GM18505 (cell line): Measurements from ENCODE around the gene GANC.

Experiments
- ATAC-seq: cut with Tn5 transposase; IDR thresholded peaks from one replicate; pipeline ENCODE4 v1.9.1; 2021; ENCODE audit not compliant: unreplicated experiment
- POLR2A ChIP-seq: IDR thresholded peaks from 4 replicates; pipeline ENCODE4 v1.6.1; 2011; ENCODE audit warnings: borderline replicate concordance; ENCODE audit not compliant: insufficient read depth, insufficient read length; ENCODE audit errors: extremely low read depth

Gene GANC

GRCh38 chr15:42360535-42361112 is 87.6 kb downstream of the GANC start:
- ATAC-seq = no peak
- no peak for TF ChIP-seq POLR2A

GRCh38 chr15:42363487-42363886 is 90.5 kb downstream of the GANC start:
- TF ChIP-seq POLR2A = no peak
- ATAC-seq = no peak

GRCh38 chr15:42363942-42364341 is 90.9 kb downstream of the GANC start:
- no peak for ATAC-seq
- no peak for TF ChIP-seq POLR2A

- no peak for TF ChIP-seq POLR2A
- no peak for ATAC-seq
Measured at GRCh38 chr15:42364529-42364928, 91.5 kb downstream of the GANC start.

GRCh38 chr15:42365921-42366550 is 93.0 kb downstream of the GANC start:
- no peak for TF ChIP-seq POLR2A

GRCh38 chr15:42367041-42367440 is 94.0 kb downstream of the GANC start:
- no peak for TF ChIP-seq POLR2A
- no peak for ATAC-seq

More at GRCh38 chr15:42365921-42366550, 93.0 kb downstream of the GANC start:
- ATAC-seq = no peak

GRCh38 chr15:42368096-42368495 is 95.1 kb downstream of the GANC start:
- no peak for ATAC-seq
- no peak for TF ChIP-seq POLR2A

GRCh38 chr15:42371096-42371495 is 98.1 kb downstream of the GANC start:
- TF ChIP-seq POLR2A = no peak
- ATAC-seq = no peak

- TF ChIP-seq POLR2A = no peak
- ATAC-seq = no peak
Measured at GRCh38 chr15:42373274-42373673, 100.3 kb downstream of the GANC start.

GRCh38 chr15:42373936-42374335 is 100.9 kb downstream of the GANC start:
- ATAC-seq = no peak
- no peak for TF ChIP-seq POLR2A

- ATAC-seq = no peak
- no peak for TF ChIP-seq POLR2A
Measured at GRCh38 chr15:42374810-42375209, 101.8 kb downstream of the GANC start.

GRCh38 chr15:42375252-42375651 is 102.3 kb downstream of the GANC start:
- no peak for TF ChIP-seq POLR2A
- ATAC-seq = no peak

- ATAC-seq = no peak
- TF ChIP-seq POLR2A = no peak
Measured at GRCh38 chr15:42375941-42376340, 102.9 kb downstream of the GANC start.

GRCh38 chr15:42378011-42378410 is 105.0 kb downstream of the GANC start:
- no peak for ATAC-seq
- TF ChIP-seq POLR2A = no peak
